GM12878 (cell line): ENCODE measurements around the gene SATB1. TPM values are rescaled to one million over a fixed set of nuclear protein-coding genes. Genes with fewer than 3 reads are reported as not detected.
A peak's percentile ranks its signal among the peaks of the same experiment; 100 is the strongest.

Source experiments
- ATAC-seq: fragments of 200-7000 bp; cut with Tn5 transposase; 3 replicates; pipeline ENCODE4 v1.9.1; 2020; ENCODE audit warnings: mild to moderate bottlenecking, moderate library complexity
- BruUV-seq: library from RNA; stranded (reverse); fragments of 400-500 nt; replicated peaks from 2 replicates; lab custom pipeline; 2021; lab: Mats Ljungman, UMichigan
- CTCF ChIA-PET: fragments of 300-600 bp; sonication (Branson Sonifier 250); formaldehyde crosslinking; extraction: SDS; loops from one replicate; lab custom pipeline; 2021; ENCODE audit warnings: inconsistent platforms; lab: Yijun Ruan, JAX
- POLR2A ChIA-PET: fragments of 350-600 bp; formaldehyde crosslinking; extraction: SDS; loops from one replicate; lab custom pipeline; 2021; ENCODE audit warnings: inconsistent platforms; lab: Charles Lee
- RAD21 ChIA-PET: fragments of 300-600 bp; sonication (Branson Sonifier 250); formaldehyde crosslinking; loops from one replicate; lab custom pipeline; 2023; ENCODE audit warnings: antibody characterized with exemption; ENCODE audit not compliant: unreplicated experiment; lab: Charles Lee
- SMC1A ChIA-PET: fragments of 300-600 bp; sonication (Branson Sonifier 250); formaldehyde crosslinking; loops from one replicate; lab custom pipeline; 2023; ENCODE audit not compliant: unreplicated experiment, uncharacterized antibody; lab: Charles Lee
- DNase-seq: peaks from one replicate; pipeline ENCODE4 v3.0.0-alpha.2; 2011; ENCODE audit warnings: low read depth, low spot score
- FAIRE-seq: peaks from 3 replicates; lab custom pipeline; 2011; peaks lifted over from hg19 to GRCh38; lab: Jason Lieb, UNC
- H2AFZ ChIP-seq: 2 replicates; pipeline ENCODE4 v1.6.0; 2011; ENCODE audit warnings: low read depth, low read length, control low read depth; ENCODE audit not compliant: control insufficient read depth
- H3K27ac ChIP-seq: 2 replicates; pipeline ENCODE4 v1.5.1; 2011; ENCODE audit warnings: control low read depth; ENCODE audit not compliant: control insufficient read depth, insufficient read depth
- H3K27me3 ChIP-seq, 2 experiments: replicated peaks in 1 of 2; 2 replicates each; pipeline versions ENCODE4 v1.6.0 to v1.6.1; 2011; ENCODE audit warnings: low read length in 1 of 2; ENCODE audit not compliant: control insufficient read depth in 2 of 2, insufficient read depth in 2 of 2
- H3K36me3 ChIP-seq, 2 experiments: 2 replicates each; pipeline ENCODE4 v1.5.1; 2011; ENCODE audit warnings: low read length in 1 of 2; ENCODE audit not compliant: control insufficient read depth in 2 of 2, insufficient read depth in 2 of 2
- H3K4me1 ChIP-seq: 2 replicates; pipeline ENCODE4 v1.6.1; 2011; ENCODE audit warnings: mild to moderate bottlenecking, low read length, moderate library complexity, mixed read lengths; ENCODE audit not compliant: control insufficient read depth, insufficient read depth
- H3K4me2 ChIP-seq: 2 replicates; pipeline ENCODE4 v1.6.0; 2011; ENCODE audit warnings: control low read depth; ENCODE audit not compliant: control insufficient read depth, insufficient read depth
- H3K4me3 ChIP-seq: fragments of 200-600 bp; sonication (generic); 2 replicates; pipeline ENCODE4 v1.5.1; 2016
- H3K79me2 ChIP-seq: 2 replicates; pipeline ENCODE4 v1.6.0; 2011; ENCODE audit warnings: low read length; ENCODE audit not compliant: control insufficient read depth, insufficient read depth
- H3K9ac ChIP-seq: 2 replicates; pipeline ENCODE4 v1.8.0; 2011; ENCODE audit warnings: low read length, control low read depth, mixed read lengths; ENCODE audit not compliant: control insufficient read depth, insufficient read depth
- H3K9me3 ChIP-seq: replicated peaks from 3 replicates; pipeline ENCODE4 v1.5.1; 2011; ENCODE audit warnings: mild to moderate bottlenecking, low read length; ENCODE audit not compliant: control insufficient read depth, insufficient read depth
- H4K20me1 ChIP-seq: 2 replicates; pipeline ENCODE4 v1.6.0; 2011; ENCODE audit not compliant: control insufficient read depth, insufficient read depth
- BCL11A ChIP-seq: IDR thresholded peaks from 2 replicates; pipeline ENCODE4 v1.6.1; 2011; ENCODE audit warnings: low read depth, low read length
- BHLHE40 ChIP-seq, 2 experiments: fragments of 450-650 bp in 1 of 2; IDR thresholded peaks; 2 replicates each; pipeline ENCODE4 v1.6.1; 2011 to 2017; ENCODE audit warnings: low read depth in 2 of 2, borderline replicate concordance in 1 of 2, improper control_type of control experiment in 1 of 2, low read length in 1 of 2, mild to moderate bottlenecking in 1 of 2
- BRCA1 ChIP-seq: IDR thresholded peaks from 2 replicates; pipeline ENCODE4 v1.6.1; 2011; ENCODE audit warnings: low read depth, low read length, improper control_type of control experiment
- EP300 ChIP-seq, 2 experiments: fragments of 150-350 bp in 1 of 2; IDR thresholded peaks; 2 replicates each; pipeline ENCODE4 v1.6.1; 2011 to 2012; ENCODE audit warnings: low read depth in 2 of 2, low read length in 2 of 2, borderline replicate concordance in 1 of 2, improper control_type of control experiment in 1 of 2, inconsistent platforms in 1 of 2; ENCODE audit not compliant: control insufficient read depth in 1 of 2
- FOS ChIP-seq: IDR thresholded peaks from 3 replicates; pipeline ENCODE4 v1.6.1; 2011; ENCODE audit warnings: borderline replicate concordance; ENCODE audit not compliant: insufficient read length; ENCODE audit errors: extremely low read depth
- FOXM1 ChIP-seq: IDR thresholded peaks from 2 replicates; pipeline ENCODE4 v1.6.1; 2012; ENCODE audit warnings: low read depth, mild to moderate bottlenecking, inconsistent platforms, low read length, moderate library complexity
- GATAD2B ChIP-seq: fragments of 450-650 bp; conservative IDR thresholded peaks from 2 replicates; pipeline ENCODE4 v1.6.1; 2017; ENCODE audit warnings: low read depth, mild to moderate bottlenecking, moderate library complexity
- PKNOX1 ChIP-seq: fragments of 450-650 bp; IDR thresholded peaks from 2 replicates; pipeline ENCODE4 v1.6.1; 2016; ENCODE audit warnings: mild to moderate bottlenecking
- PRDM15 ChIP-seq: fragments of 450-650 bp; formaldehyde crosslinking; IDR thresholded peaks from 2 replicates; pipeline ENCODE4 v1.4.0; 2020; ENCODE audit warnings: mild to moderate bottlenecking, moderate library complexity
- SIX5 ChIP-seq: IDR thresholded peaks from 2 replicates; pipeline ENCODE4 v1.6.1; 2011; ENCODE audit warnings: mild to moderate bottlenecking, low read depth, low read length, moderate library complexity; ENCODE audit not compliant: severe bottlenecking
- SUPT20H ChIP-seq: IDR thresholded peaks from 2 replicates; pipeline ENCODE4 v1.6.1; 2011; ENCODE audit warnings: low read depth, mild to moderate bottlenecking, low read length, moderate library complexity, borderline replicate concordance; ENCODE audit not compliant: control insufficient read depth
- TARDBP ChIP-seq: IDR thresholded peaks from 2 replicates; pipeline ENCODE4 v1.6.1; 2016; ENCODE audit warnings: borderline replicate concordance
- USF1 ChIP-seq: IDR thresholded peaks from 2 replicates; pipeline ENCODE4 v1.6.1; 2011; ENCODE audit warnings: borderline replicate concordance, low read depth, mild to moderate bottlenecking, moderate library complexity, mixed read lengths, low read length; ENCODE audit not compliant: insufficient read depth; ENCODE audit errors: extremely low read length
- ZBTB11 ChIP-seq: fragments of 450-650 bp; formaldehyde crosslinking; IDR thresholded peaks from 2 replicates; pipeline ENCODE4 v1.5.0; 2022; ENCODE audit warnings: mild to moderate bottlenecking, missing genetic modification characterization
- WGBS: methylation state at CpG from one replicate; pipeline ENCODE4 v1.1.6; 2016; ENCODE audit warnings: low lambda C conversion rate; ENCODE audit not compliant: insufficient replicate concordance, insufficient coverage; ENCODE audit errors: missing lambda C conversion rate; 5-methylcytosine and 5-hydroxymethylcytosine counted together
- in situ Hi-C: fragments of 300-500 bp; cut with MboI; formaldehyde crosslinking; loops from 9 replicates; pipeline ENCODE4 v1.14.3; 2018; ENCODE audit warnings: mixed read lengths
- intact Hi-C: fragments of 100-400 bp; cut with micrococcal nuclease; formaldehyde crosslinking; loops from one replicate; pipeline ENCODE4 v1.14.2; 2022; ENCODE audit not compliant: unreplicated experiment
- polyA plus RNA-seq, 11 experiments: library from polyadenylated mRNA; depleted of rRNA in 4 of 11; unstranded in 6 of 11; stranded (reverse) in 5 of 11; fragments of >200 nt; fragmentation: Nextera tagmentation in 4 of 11; fragmentation: Illumina TruSeq in 1 of 11; extraction: Ambion mirVana in 4 of 11; extraction: Trizol in 1 of 11; gene quantifications; 1 replicate in 1 of 11; 2 replicates in 10 of 11; pipeline versions ENCODE4 v1.2.1 to v1.2.3, GENCODE V29; 2011 to 2016; ENCODE audit warnings: inconsistent platforms in 2 of 11, missing spikeins in 2 of 11, low read depth in 1 of 11
- total RNA-seq, 4 experiments: library from RNA; depleted of rRNA in 3 of 4; stranded (reverse); fragments of >200 nt in 3 of 4; fragmentation: Illumina TruSeq in 1 of 4; extraction: Trizol in 1 of 4; gene quantifications; 2 replicates each; pipeline versions ENCODE4 v1.2.1 to v1.2.3, GENCODE V29; 2013 to 2021

SATB1 gene
- total and polyA plus RNA-seq, 10 of the 15 experiments (the other 5 are each of a cell fraction or from before 2014, with no cell fraction given), result 0.01 to 0.72 (median 0.07) TPM; not detected in 4

GRCh38 chr3:18424213-18424728 is 868 bp downstream of the SATB1 start:
- 3% methylated on average over 23 of the region's 27 CpGs for WGBS
- Histone ChIP-seq H3K79me2 (no peaks in the 10 kb centered on the region), H3K27me3 (peaks cover 7 to 20% of the 10 kb centered on the region in 2 experiments), H3K9me3 (no peaks in the 10 kb centered on the region), H3K9ac (no peak overlapping the region; the same call in 1 of the 2 replicates), H3K4me1 (peaks cover 9% of the 10 kb centered on the region; the same call in 1 of the 2 replicates), H4K20me1 (no peaks in the 10 kb centered on the region), H2AFZ (peak overlapping the region; percentile 41), H3K4me3 (peak overlapping the region; percentile 76), H3K36me3 (no peaks in the 10 kb centered on the region), H3K4me2 (peak overlapping the region; percentile 97), H3K27ac (no peak overlapping the region)
- ChIA-PET POLR2A (no interaction called here), RAD21 (no interaction called here), CTCF (no interaction called here), SMC1A (no interaction called here)
- intact Hi-C loops, result loop anchor here (10.0 kb wide), 1 partner anchor 321 kb away; no protein-coding TSS in a partner anchor
- FAIRE-seq (no peak), ATAC-seq (no peak; the same call in 2 of the 3 replicates), DNase-seq (no peak)
- in situ Hi-C loops, result no loop called here
- BruUV-seq, result no TSS peak
- TF ChIP-seq ZBTB11 (no peak), BRCA1 (no peak), USF1 (no peak), EP300 (IDR thresholded peaks at IDR 0.05; ENCODE audit: borderline replicate concordance in 1 of 2, control insufficient read depth in 1 of 2, low read depth in 2 of 2, low read length in 2 of 2) (no peak), FOXM1 (no peak), SIX5 (no peak), GATAD2B (no peak), TARDBP (no peak), BHLHE40 (IDR thresholded peaks at IDR 0.05; ENCODE audit: borderline replicate concordance in 1 of 2, low read depth in 2 of 2, low read length in 1 of 2) (no peak), FOS (no peak), SUPT20H (no peak), BCL11A (no peak), PKNOX1 (no peak), PRDM15 (CRISPR knock-in tag) (no peak)
